ENCODE measurements around the gene UCK2. TPM values are rescaled to one million over a fixed set of nuclear protein-coding genes. Genes with fewer than 3 reads are reported as not detected.

UCK2 gene
- polyA plus RNA-seq, 1 donor, result 22.5 TPM

DNA sequence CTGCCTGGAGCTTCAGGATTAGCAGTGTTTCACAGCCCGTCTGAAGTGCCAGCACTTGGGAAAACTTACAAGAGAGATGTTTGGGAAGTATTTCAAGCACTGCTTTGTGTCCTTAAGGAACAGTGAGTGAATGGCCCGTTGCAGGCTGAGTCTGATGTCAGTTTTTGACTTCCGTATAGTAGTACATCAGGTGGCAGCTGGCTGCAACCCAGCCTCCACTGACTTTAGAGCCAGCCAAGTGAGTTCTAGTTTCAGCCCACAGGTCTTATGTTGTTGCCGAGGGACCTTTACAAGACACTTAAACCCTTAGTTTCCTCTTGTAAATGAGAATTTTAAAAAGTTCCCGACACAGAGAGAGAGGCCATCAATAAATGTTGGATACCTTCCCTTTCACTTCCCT, 35.0 kb downstream of the UCK2 start:
- Histone ChIP-seq H3K36me3 (ENCODE audit: control insufficient read depth, insufficient read depth, low read length) (no peaks in the 10 kb centered on the region), H3K27me3 (ENCODE audit: control insufficient read depth, insufficient read depth, low read length) (no peaks in the 10 kb centered on the region), H3K4me3 (ENCODE audit: low read length) (no peak overlapping the region), H3K9me3 (ENCODE audit: control insufficient read depth, low read depth, low read length) (peaks cover 3% of the 10 kb centered on the region), H3K27ac (ENCODE audit: low read length) (no peak overlapping the region), H3K4me1 (ENCODE audit: control insufficient read depth, insufficient read depth, low read length) (peaks cover 28% of the 10 kb centered on the region)
- DNase-seq, result no peak
- no CpG with 5 or more reads among the region's 5 CpGs for whole genome bisulfite sequencing (ENCODE audit: insufficient coverage, low lambda C conversion rate)

DNA sequence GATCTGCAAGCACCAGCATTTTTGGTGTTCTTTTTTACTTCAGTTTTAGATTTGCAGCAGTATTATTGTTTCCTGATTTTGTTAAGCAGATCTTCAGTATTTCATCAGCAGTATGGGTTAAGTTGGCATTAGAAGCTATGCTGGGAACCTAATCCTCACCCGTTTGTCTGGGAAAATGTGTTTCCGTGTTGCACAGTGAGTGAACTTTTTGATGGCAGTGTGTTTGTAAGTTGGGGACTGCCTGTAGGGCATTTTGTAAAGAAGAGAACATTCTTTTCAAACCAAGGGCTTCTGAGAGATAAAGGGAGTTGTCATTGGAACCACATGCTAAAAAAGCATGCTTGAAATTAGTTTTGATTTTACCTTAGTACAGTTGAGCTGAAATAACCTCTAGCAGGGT, 35.9 kb downstream of the UCK2 start:
- Histone ChIP-seq H3K9me3 (ENCODE audit: control insufficient read depth, low read depth, low read length) (peaks cover 3% of the 10 kb centered on the region), H3K4me1 (ENCODE audit: control insufficient read depth, insufficient read depth, low read length) (peaks cover 19% of the 10 kb centered on the region), H3K36me3 (ENCODE audit: control insufficient read depth, insufficient read depth, low read length) (no peaks in the 10 kb centered on the region), H3K4me3 (ENCODE audit: low read length) (no peak overlapping the region), H3K27me3 (ENCODE audit: control insufficient read depth, insufficient read depth, low read length) (no peaks in the 10 kb centered on the region), H3K27ac (ENCODE audit: low read length) (no peak overlapping the region)
- no peak for DNase-seq
- WGBS (ENCODE audit: insufficient coverage, low lambda C conversion rate), result no CpG with 5 or more reads among the region's 2 CpGs

DNA sequence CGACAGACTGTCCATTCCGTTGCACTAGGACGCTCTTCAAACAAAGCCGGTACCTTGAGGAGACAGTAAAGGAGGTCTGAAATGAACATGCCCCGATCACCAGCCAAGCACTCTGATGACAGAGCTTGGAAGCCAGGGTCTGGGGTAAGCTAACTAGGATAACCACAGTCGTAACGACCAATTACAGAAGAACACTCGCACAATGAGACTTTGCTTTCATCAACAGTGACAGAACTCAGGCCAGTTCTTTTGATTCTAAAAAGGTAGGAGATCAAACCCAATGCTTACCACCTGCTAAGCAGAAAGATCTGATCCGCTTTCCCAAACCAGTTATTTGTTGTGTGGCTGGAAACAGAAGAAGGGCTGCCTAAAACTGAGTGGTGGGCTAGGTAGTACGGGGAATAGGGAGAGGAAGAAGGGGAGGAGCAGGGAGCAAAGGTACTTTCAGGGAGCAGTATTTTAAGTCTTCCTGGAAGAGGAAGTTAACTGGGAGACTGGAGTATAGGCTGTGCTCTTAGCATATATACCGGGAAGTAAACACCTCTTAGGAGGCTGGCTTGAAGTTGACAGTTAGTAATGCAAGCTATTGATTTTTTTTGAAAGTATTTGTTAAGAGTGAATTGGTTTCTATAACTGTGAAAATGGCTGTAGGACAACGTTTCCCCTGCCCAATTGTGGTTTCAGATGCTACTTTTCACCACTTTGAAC, 38.4 kb downstream of the UCK2 start:
- 71% methylated on average over 1 of the region's 12 CpGs for WGBS (ENCODE audit: insufficient coverage, low lambda C conversion rate)
- no peak for DNase-seq
- Histone ChIP-seq H3K36me3 (ENCODE audit: control insufficient read depth, insufficient read depth, low read length) (no peaks in the 10 kb centered on the region), H3K27me3 (ENCODE audit: control insufficient read depth, insufficient read depth, low read length) (no peaks in the 10 kb centered on the region), H3K9me3 (ENCODE audit: control insufficient read depth, low read depth, low read length) (peaks cover 3% of the 10 kb centered on the region), H3K4me3 (ENCODE audit: low read length) (no peak overlapping the region), H3K27ac (ENCODE audit: low read length) (no peak overlapping the region), H3K4me1 (ENCODE audit: control insufficient read depth, insufficient read depth, low read length) (no peaks in the 10 kb centered on the region)

DNA sequence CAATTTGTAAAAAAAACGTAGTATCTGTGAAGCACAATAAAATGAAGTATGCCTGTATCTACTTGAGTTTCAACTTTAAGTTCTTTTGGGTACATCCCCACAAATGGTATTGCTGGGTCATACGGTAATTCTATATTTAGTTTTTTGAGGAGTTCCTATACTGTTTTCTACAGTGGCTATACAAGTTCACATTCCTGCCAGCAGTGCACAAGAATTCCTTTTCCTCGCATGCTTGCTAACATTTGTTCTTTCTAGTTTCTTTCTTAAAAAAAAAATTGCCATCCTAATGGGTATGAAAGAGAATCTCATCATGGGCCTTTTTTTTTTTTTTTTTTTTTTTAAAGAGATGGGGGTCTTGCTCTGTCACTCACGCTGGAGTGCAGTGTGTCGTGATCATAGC, 41.9 kb downstream of the UCK2 start:
- no peak for DNase-seq
- Histone ChIP-seq H3K27ac (ENCODE audit: low read length) (no peak overlapping the region), H3K9me3 (ENCODE audit: control insufficient read depth, low read depth, low read length) (no peaks in the 10 kb centered on the region), H3K4me1 (ENCODE audit: control insufficient read depth, insufficient read depth, low read length) (no peaks in the 10 kb centered on the region), H3K4me3 (ENCODE audit: low read length) (no peak overlapping the region), H3K36me3 (ENCODE audit: control insufficient read depth, insufficient read depth, low read length) (no peaks in the 10 kb centered on the region), H3K27me3 (ENCODE audit: control insufficient read depth, insufficient read depth, low read length) (no peaks in the 10 kb centered on the region)
- 83% methylated on average over 1 of the region's 5 CpGs for WGBS (ENCODE audit: insufficient coverage, low lambda C conversion rate)

DNA sequence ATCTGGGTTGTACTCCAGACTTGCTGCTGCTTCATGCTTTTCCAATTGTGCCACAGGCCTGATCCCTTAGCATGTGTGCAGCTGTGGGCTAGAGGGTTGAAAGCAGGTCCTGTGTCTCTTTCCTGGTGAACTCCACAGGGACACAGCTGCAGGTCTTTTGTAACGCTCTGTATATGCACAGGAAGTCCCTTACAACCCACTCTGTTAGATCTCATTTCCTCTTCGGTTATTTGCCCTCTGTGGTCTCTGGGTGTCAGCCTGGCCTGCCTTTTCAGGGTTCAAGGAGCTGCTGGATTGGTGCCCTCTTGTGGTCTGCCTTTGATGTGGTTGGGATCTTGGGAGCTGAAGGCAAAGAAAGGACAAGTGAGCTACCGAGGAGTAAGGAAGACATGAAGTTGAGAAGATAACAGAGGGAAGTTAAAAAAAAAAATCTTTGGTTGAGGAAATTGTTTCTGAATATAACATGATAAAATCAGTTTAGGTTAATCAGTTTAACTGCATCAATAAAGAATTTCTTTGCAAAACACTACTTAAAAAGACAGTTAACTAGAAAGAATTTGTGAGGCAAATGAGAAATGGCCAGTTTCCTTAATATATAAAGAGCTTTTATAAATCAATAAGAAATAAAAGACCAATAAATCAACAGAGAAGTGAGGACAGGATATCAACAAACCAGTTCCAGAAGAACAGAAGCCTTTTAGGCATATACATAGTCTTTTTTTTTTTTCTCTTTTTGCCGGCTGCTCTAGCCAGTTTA, 44.1 kb downstream of the UCK2 start:
- Histone ChIP-seq H3K4me3 (ENCODE audit: low read length) (no peak overlapping the region), H3K36me3 (ENCODE audit: control insufficient read depth, insufficient read depth, low read length) (no peaks in the 10 kb centered on the region), H3K27me3 (ENCODE audit: control insufficient read depth, insufficient read depth, low read length) (no peaks in the 10 kb centered on the region), H3K9me3 (ENCODE audit: control insufficient read depth, low read depth, low read length) (no peaks in the 10 kb centered on the region), H3K27ac (ENCODE audit: low read length) (no peak overlapping the region), H3K4me1 (ENCODE audit: control insufficient read depth, insufficient read depth, low read length) (peaks cover 4% of the 10 kb centered on the region)
- DNase-seq, result peak; percentile 43 to 71
- 44% methylated on average over 1 of the region's 4 CpGs for WGBS (ENCODE audit: insufficient coverage, low lambda C conversion rate)

DNA sequence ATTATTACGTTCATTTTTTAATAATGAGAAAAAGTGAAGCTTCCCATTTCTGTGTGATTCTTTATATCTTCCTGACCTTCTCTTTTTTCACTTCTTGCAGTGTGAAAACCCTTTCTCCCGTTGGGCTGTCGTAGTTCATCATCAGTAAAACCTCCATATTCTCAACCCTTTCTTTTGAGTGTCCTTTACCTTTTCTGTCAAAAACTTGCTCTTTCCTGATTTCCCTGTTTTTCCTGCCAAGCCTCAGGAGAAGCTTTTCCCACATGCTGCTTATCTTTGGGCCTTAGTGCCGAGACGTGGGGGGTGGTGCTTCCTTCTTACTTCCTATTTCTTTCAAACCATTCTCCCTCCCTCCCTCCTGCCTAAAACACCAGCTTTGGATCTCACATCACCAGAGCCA, 46.1 kb downstream of the UCK2 start:
- H3K27me3 ChIP-seq (ENCODE audit: control insufficient read depth, insufficient read depth, low read length), result no peaks in the 10 kb centered on the region
- 90% methylated on average over 4 of the region's 5 CpGs for WGBS (ENCODE audit: insufficient coverage, low lambda C conversion rate)
- no peak overlapping the region for H3K27ac ChIP-seq (ENCODE audit: low read length)
- no peak for DNase-seq
- H3K4me3 ChIP-seq (ENCODE audit: low read length), result no peak overlapping the region
- peaks cover 4% of the 10 kb centered on the region for H3K4me1 ChIP-seq (ENCODE audit: control insufficient read depth, insufficient read depth, low read length)
- no peaks in the 10 kb centered on the region for H3K9me3 ChIP-seq (ENCODE audit: control insufficient read depth, low read depth, low read length)
- H3K36me3 ChIP-seq (ENCODE audit: control insufficient read depth, insufficient read depth, low read length), result no peaks in the 10 kb centered on the region

DNA sequence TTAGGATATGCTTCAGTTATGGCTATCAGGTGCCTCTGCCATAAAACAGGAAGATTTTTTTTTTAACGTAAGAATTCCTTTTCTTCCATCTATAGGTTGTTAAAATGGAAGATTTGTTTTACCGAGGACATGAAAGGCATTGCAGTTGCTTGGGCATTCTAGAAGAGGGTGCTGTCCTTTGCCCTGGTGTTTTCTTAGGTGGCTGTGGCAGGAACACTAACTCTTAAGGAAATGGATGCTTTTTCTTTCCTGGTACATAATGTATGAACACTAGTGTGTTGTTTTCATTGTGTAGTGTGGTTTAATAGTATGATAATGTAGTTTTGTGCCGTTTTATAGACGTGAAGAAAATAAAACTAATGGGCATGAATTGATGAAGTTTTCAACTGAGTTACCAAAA, 47.2 kb downstream of the UCK2 start:
- Histone ChIP-seq H3K27me3 (ENCODE audit: control insufficient read depth, insufficient read depth, low read length) (no peaks in the 10 kb centered on the region), H3K27ac (ENCODE audit: low read length) (no peak overlapping the region), H3K4me1 (ENCODE audit: control insufficient read depth, insufficient read depth, low read length) (peaks cover 4% of the 10 kb centered on the region), H3K9me3 (ENCODE audit: control insufficient read depth, low read depth, low read length) (no peaks in the 10 kb centered on the region), H3K36me3 (ENCODE audit: control insufficient read depth, insufficient read depth, low read length) (no peaks in the 10 kb centered on the region), H3K4me3 (ENCODE audit: low read length) (no peak overlapping the region)
- 58% methylated on average over 4 of the region's 4 CpGs for WGBS (ENCODE audit: insufficient coverage, low lambda C conversion rate)
- no peak for DNase-seq

DNA sequence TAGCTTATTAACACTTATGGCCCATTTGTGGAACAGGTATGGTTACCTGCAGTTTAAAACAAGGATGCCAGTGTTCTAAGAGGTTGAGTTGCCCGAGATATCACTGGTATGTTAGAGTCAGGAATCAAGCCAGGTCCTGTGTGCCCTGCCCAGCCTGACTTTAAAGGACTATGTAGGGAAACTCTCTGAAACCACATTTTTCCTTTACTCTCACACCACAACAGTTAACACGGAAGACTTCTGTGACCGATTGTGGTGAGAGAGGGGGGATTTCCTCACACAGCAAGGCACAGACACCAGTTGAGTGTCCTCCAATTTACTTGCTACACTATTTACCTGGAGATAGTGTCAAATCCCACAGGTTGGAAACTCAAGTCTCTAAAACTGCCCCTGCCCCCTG, 47.8 kb downstream of the UCK2 start:
- WGBS (ENCODE audit: insufficient coverage, low lambda C conversion rate), result no CpG with 5 or more reads among the region's 3 CpGs
- Histone ChIP-seq H3K36me3 (ENCODE audit: control insufficient read depth, insufficient read depth, low read length) (no peaks in the 10 kb centered on the region), H3K27me3 (ENCODE audit: control insufficient read depth, insufficient read depth, low read length) (no peaks in the 10 kb centered on the region), H3K27ac (ENCODE audit: low read length) (no peak overlapping the region), H3K4me3 (ENCODE audit: low read length) (no peak overlapping the region), H3K4me1 (ENCODE audit: control insufficient read depth, insufficient read depth, low read length) (peaks cover 4% of the 10 kb centered on the region), H3K9me3 (ENCODE audit: control insufficient read depth, low read depth, low read length) (no peaks in the 10 kb centered on the region)
- DNase-seq, result no peak

DNA sequence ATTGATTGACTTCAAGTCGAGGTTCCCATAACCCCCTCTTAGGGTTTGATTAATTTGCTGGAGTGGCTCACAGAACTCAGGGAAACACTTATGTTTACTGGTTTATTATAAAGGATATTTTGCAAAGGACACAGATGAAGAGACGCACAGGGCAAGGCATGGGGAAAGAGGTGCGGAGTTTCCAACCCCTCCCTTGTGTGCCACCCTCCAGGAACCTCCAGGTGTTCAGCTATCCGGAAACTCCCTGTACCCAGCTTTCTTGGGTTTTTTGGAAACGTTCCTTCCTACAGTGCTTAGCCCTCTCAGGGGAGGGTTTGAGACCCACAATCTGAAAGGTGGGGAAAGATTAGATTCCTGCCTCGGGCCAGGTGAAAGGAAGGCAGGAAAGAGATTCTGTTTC, 48.2 kb downstream of the UCK2 start:
- Histone ChIP-seq H3K9me3 (ENCODE audit: control insufficient read depth, low read depth, low read length) (no peaks in the 10 kb centered on the region), H3K36me3 (ENCODE audit: control insufficient read depth, insufficient read depth, low read length) (no peaks in the 10 kb centered on the region), H3K27ac (ENCODE audit: low read length) (no peak overlapping the region), H3K4me1 (ENCODE audit: control insufficient read depth, insufficient read depth, low read length) (peaks cover 4% of the 10 kb centered on the region), H3K4me3 (ENCODE audit: low read length) (no peak overlapping the region), H3K27me3 (ENCODE audit: control insufficient read depth, insufficient read depth, low read length) (no peaks in the 10 kb centered on the region)
- DNase-seq, result no peak
- WGBS (ENCODE audit: insufficient coverage, low lambda C conversion rate), result 27% methylated on average over 2 of the region's 6 CpGs

DNA sequence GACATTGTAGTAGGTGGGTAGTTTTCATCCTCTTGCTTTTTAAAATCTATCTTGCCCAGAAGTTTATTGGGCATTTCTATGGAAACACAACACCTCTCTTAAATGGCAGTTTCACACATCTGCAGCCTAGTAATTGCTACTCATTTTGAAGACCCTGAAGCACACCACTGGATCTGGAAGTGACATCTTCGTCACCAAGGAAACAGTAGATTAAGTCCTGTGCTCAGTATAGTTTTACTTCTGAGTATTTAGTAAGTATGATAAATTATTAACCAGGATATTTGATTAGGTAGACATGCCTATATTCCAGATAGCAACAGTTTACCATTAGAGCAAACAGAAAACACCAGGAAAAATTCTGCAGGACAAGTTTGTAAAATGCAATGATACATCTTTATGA, 48.7 kb downstream of the UCK2 start:
- WGBS (ENCODE audit: insufficient coverage, low lambda C conversion rate), result no CpG with 5 or more reads among the region's 1 CpG

DNA sequence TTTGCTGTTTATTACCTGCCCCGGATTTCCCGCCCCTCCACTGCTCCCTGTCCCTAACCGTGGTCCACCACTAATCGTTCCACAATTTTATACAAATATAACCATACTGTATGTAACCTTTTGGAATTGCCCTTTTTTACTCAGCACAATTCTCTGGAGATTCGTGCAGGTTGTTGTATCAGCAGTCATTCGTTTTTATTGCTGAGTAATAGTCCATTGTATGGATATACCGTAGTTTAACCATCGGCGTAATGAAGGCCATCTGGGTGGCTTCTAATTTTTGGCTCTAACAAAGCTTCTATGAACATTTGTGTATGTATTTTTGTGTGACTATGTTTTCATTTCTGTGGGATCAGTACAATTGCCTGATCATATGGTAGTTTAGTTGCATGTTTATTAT, 50.0 kb downstream of the UCK2 start:
- H3K4me3 ChIP-seq (ENCODE audit: low read length), result no peak overlapping the region
- no peaks in the 10 kb centered on the region for H3K27me3 ChIP-seq (ENCODE audit: control insufficient read depth, insufficient read depth, low read length)
- no peak overlapping the region for H3K27ac ChIP-seq (ENCODE audit: low read length)
- 100% methylated on average over 1 of the region's 9 CpGs for WGBS (ENCODE audit: insufficient coverage, low lambda C conversion rate)
- DNase-seq, result no peak
- no peaks in the 10 kb centered on the region for H3K9me3 ChIP-seq (ENCODE audit: control insufficient read depth, low read depth, low read length)
- peaks cover 4% of the 10 kb centered on the region for H3K4me1 ChIP-seq (ENCODE audit: control insufficient read depth, insufficient read depth, low read length)
- H3K36me3 ChIP-seq (ENCODE audit: control insufficient read depth, insufficient read depth, low read length), result no peaks in the 10 kb centered on the region

More for the DNA sequence above, 48.7 kb downstream of the UCK2 start:
- Histone ChIP-seq H3K4me1 (ENCODE audit: control insufficient read depth, insufficient read depth, low read length) (peaks cover 4% of the 10 kb centered on the region), H3K27ac (ENCODE audit: low read length) (no peak overlapping the region), H3K9me3 (ENCODE audit: control insufficient read depth, low read depth, low read length) (no peaks in the 10 kb centered on the region), H3K36me3 (ENCODE audit: control insufficient read depth, insufficient read depth, low read length) (no peaks in the 10 kb centered on the region), H3K4me3 (ENCODE audit: low read length) (no peak overlapping the region), H3K27me3 (ENCODE audit: control insufficient read depth, insufficient read depth, low read length) (no peaks in the 10 kb centered on the region)
- peak in 1 of 2 donors; percentile 43 for DNase-seq

Measured in large intestine (tissue), 3 donors.